Measurements from ENCODE around the gene TUSC2.

The TUSC2 gene

GRCh38 chr3:50354186-50354764 lies 26.3 kb upstream of the TUSC2 start:
- no peak for DNase-seq

DNA sequence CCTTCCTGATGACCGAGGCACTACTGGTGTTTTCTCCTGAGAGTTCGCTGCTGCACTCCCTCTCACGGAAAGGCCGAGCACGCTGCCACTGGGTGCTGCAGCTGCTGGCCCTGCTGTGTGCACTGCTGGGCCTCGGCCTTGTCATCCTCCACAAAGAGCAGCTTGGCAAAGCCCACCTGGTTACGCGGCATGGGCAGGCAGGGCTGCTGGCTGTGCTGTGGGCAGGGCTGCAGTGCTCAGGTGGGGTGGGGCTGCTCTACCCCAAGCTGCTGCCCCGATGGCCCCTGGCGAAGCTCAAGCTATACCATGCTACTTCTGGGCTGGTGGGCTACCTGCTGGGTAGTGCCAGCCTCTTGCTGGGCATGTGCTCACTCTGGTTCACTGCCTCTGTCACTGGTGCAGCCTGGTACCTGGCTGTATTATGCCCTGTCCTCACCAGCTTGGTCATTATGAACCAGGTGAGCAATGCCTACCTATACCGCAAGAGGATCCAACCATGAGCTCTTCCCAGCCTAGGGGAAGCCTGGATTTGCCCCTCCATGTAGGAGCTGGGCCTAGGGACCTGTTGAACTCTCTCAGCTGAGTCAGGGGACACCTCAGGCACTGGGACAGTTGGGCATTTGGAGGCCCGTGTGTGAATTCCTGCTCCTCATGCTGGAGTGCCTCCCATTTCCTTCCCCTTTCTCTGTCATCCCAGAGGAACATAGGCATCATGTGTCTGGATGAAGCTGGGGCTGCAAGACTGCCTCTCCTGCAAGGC lies 25.4 kb upstream of the TUSC2 start:
- DNase-seq: no peak

DNA sequence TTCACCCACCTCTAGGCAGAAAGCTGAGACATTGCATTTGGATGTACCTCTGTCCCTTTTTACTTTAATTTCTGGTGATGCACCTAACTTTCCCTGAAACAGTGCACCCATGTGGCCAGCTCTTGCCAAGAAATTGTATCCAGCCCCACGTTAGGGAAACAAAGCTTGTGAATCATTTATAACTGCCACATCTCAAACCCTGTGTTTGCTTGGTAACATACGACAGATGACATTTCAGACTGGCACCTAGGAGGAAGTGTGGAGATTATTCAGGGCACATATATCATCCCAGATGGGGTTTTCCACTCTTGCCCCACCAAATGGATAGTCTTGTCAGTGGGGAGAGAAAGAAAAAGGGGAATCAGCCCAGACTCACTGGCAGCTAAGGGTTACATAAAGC lies 24.8 kb upstream of the TUSC2 start:
- no peak for DNase-seq

DNA sequence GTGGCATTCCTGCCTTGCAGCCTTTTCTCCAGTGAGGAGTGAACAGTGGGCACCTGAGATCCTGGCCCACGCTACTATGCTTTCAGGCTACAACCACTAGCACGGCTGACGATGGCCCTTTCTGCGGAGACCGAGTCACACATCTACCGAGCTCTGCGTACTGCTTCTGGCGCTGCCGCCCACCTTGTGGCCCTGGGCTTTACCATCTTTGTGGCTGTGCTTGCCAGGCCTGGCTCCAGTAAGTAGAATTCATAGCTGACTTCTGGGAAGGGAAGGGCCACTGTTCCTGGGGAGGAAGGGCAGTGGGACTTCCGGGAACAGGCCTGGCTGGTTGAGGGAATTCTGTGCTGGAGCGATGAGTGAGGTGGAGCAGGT lies 23.3 kb upstream of the TUSC2 start:
- DNase-seq: no peak

DNA sequence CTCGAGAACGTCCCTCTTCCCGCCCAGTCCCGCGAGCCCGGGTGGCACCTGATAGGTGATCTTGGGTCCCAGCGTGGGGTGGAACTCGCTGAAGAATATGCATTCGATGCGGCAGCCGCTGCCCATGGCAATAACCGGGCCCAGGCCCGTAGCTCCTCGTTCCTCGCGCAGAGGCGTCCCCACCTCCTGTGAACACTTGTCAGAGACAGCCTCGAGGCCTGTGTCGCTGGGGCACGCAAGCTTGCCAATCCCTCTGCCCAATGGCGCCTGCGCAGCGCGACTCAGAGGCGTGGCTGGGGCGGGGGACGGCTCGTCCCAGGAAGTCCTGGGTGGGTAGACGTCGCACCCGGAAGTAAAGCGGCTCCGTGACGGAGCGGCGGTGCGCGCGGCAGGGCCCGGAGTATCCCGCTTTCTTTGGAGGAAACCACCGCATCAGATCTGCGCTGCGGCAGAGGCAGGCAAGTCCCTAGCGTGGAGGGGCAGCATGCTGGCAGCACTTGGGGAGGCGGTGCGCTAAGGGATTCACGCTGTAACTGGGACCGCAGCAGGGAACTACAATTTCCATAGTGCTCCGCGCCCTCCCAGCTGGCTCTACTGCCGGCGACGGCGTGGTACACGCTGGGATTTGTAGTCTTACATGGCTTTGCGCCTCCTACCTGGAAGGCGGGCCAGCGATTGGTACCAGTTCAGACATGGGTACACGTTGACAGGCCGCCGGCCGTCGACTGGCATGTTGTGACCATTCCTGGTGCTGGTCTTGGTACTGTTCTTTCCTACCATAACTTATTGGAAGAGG lies 22.7 kb upstream of the TUSC2 start, which contains the start of the genes CYB561D2 and NPRL2:
TSS of gene CYB561D2 (plus strand) at position 336 of the 796 bp plus-strand sequence. CDS start 572 bp downstream, outside the sequence.
TSS of gene NPRL2 (minus strand) at position 249 of the 796 bp plus-strand sequence. CDS start at position 126, 123 bp downstream.
- DNase-seq: peak; percentile 57

DNA sequence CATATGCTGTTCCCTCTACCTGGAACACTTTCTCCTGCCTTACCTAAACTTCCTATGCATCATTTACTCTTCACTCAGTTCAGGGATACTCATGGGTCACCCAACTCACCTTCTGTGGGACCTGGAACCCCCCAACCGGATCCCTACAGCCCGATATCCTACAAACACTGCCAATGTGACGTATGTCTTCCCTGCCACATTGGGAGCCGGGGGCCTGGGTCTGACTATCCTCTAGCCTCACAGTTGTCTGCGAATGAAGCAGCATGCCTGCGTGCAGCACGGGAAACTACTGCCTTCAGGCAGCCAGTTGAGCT lies 22.1 kb upstream of the TUSC2 start:
- DNase-seq: no peak

GRCh38 chr3:50347187-50347813 lies 19.3 kb upstream of the TUSC2 start:
- no peak for DNase-seq

DNA sequence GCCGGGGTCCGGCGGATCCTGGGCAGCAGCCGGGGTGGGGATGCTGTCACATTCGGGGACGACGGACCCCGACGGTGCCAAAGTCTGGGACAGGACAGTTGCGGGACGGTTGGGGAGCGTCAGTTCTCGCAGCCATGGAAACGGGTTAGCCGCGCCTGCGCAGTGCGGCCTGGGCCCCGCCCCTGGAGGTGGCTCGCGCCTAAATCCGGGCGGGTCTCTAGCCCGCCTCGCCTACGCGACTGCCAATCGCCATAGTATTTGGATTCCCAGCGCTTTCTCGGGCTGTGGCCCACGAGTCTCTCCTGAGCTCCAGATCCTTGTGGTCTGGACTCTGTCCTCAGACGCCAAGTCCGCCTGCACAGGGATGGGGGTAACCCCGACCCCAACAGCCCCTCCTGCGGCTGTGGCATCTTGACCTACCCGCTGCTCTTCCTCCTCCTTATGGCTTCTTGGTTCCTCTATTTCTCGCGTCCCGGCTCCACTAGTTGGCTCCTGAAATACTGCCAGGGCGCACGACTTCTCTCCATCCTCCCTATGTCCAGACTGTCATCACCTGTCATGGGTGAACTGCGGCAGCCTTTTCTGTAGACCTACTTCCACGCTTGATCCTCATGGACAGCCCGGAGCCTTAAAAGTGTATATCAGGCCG lies 17.7 kb upstream of the TUSC2 start, which contains the start of gene ZMYND10:
TSS of gene ZMYND10 (minus strand) at position 147 of the 649 bp plus-strand sequence. CDS start 153 bp downstream, outside the sequence.
- DNase-seq: no peak

DNA sequence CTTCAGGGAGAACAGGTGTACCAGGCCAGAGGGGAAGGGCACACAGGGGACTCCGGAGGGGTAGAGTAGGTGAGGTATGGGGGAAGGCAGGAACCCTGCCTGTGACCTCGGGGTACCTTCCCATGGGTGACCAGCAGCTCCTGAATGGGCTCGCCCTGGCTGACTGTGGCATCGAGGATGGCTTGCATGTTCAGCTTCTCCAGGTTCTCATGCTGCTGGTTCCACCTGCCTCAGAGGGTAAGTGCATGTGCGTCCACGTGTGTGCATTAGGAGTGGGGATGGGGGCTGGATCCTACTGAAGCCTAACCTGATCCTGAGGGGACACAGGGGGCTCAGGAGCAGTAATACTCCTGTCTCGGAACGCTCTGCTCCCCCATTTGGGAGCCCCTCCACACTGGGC lies 17.0 kb upstream of the TUSC2 start:
- DNase-seq: no peak

DNA sequence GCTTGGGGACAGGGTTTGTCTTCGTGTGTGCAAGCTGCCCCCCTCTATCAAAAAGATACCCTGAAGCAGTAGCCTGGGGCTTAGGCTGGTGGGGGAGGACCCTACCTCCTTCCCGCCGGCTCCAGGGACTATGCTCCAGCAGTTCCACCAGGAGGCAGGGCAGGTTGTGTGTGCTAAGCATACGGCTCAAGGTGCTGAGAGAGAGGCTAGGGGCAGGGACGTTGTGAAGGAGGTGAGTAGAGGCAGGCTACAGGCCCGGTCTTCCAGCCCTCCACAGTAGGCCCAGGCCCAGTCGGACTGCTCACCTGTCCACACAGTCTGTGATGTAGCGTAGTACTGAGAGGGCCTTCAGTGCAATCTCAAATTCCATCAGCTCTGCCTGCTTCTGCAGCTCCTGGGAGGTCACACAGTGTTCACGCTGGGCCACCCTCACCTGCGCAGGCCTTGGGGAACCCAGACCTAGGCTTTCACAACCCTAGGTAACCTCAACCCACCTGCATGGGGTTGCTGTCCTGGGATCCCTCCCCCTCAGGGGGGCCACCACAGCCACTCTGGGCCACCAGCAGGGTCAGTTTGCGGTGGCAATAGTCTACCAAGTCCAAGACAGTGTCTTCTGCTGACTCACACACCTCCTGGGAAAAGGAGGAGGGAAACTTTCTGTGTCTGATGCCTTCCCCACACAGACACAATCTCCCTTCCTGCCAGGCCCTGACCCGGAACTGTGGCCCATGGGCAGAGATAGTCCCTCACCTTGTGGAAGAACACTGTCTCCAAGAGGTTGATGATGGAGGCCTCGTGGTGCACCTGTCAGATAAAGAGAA lies 15.0 kb upstream of the TUSC2 start:
- no peak for DNase-seq

GRCh38 chr3:50341996-50342650 lies 14.1 kb upstream of the TUSC2 start:
- DNase-seq: no peak

- DNase-seq: no peak
These were observed 13.5 kb upstream of the TUSC2 start for GRCh38 chr3:50341537-50341936.

DNA sequence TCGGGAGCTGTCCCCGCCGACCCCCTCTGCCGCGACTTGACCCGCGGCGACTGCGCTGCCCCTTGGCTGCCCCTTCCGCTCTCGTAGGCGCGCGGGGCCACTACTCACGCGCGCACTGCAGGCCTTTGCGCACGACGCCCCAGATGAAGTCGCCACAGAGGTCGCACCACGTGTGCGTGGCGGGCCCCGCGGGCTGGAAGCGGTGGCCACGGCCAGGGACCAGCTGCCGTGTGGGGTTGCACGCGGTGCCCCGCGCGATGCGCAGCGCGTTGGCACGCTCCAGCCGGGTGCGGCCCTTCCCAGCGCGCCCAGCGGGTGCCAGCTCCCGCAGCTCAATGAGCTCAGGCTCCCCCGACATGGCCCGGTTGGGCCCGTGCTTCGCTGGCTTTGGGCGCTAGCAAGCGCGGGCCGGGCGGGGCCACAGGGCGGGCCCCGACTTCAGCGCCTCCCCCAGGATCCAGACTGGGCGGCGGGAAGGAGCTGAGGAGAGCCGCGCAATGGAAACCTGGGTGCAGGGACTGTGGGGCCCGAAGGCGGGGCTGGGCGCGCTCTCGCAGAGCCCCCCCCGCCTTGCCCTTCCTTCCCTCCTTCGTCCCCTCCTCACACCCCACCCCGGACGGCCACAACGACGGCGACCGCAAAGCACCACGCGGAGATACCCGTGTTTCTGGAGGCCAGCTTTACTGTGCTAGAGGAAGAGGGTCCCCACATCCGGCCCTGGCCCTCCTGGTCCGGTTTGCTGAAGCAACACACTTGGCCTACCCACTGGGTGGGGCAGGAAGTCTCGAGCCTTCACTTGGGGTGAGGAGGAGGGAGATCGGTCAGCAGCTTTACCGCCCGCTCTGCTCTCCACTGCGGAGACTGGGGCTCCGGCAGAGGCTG lies 12.7 kb upstream of the TUSC2 start, which contains the start of gene RASSF1:
TSS of gene RASSF1 (minus strand) at position 389 of the 882 bp plus-strand sequence. CDS start at position 358, 31 bp downstream.
- DNase-seq: no peak

- DNase-seq: no peak
These were observed 12.1 kb upstream of the TUSC2 start for GRCh38 chr3:50340147-50340447.

GRCh38 chr3:50339485-50340146 lies 11.6 kb upstream of the TUSC2 start:
- no peak for DNase-seq

- no peak for DNase-seq
These were observed 10.9 kb upstream of the TUSC2 start for GRCh38 chr3:50338965-50339364.

GRCh38 chr3:50337175-50337861 lies 9.3 kb upstream of the TUSC2 start:
- DNase-seq: peak; percentile 81

DNA sequence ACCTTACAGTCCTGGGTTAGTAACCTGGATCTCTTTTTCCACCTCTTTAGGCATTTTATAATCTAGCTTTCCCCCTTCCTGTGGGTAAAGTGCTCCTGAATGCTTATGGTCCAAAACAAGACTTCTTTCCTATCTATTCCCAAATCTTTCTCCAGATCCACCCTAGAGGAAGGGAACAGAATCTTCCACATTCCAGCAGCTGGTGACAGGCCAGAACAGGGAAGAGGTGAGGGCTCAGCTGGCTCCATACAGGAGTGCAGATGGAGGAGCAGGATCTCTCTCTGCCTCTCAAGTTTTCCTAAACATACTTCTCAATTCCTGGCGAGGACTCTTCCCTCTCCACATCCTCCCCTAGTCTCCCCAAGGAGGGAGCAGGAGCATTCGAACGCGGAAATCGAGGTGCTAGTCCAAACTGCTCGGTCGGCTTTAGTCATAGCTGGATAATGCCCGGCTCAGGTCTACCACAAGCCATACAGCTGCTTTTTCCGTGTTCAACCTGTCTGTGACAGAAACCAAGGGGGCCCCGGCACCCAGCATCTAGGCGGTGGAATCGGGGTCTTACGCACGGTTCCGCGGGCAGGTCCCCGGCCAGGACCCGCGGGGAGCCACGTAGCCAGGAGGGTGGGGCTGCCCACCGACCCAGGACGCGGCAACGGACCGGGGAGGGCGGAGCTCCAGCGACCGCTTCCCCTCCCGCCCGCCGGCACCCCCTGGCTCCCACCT lies 8.6 kb upstream of the TUSC2 start:
- DNase-seq: no peak
